HepG2 (cell line): ENCODE measurements around the gene TSC22D3. TPM values are rescaled to one million over a fixed set of nuclear protein-coding genes. Genes with fewer than 3 reads are reported as not detected.

Experiments used
- FOXK2 ChIP-seq: fragments of 450-650 bp; IDR thresholded peaks from 2 replicates; pipeline ENCODE4 v1.6.1; 2016
- GRHL1 ChIP-seq: sonication (generic); formaldehyde crosslinking; conservative IDR thresholded peaks from 2 replicates; pipeline ENCODE4 v1.8.0; 2022; ENCODE audit warnings: missing genetic modification reagents
- KDM5A ChIP-seq: fragments of 200-600 bp; sonication (generic); IDR thresholded peaks from 2 replicates; pipeline ENCODE4 v1.7.0; 2018; ENCODE audit warnings: antibody characterized with exemption, mild to moderate bottlenecking, low read length, borderline replicate concordance
- NCOA1 ChIP-seq: sonication (generic); formaldehyde crosslinking; IDR thresholded peaks from 2 replicates; pipeline ENCODE4 v1.9.0; 2021; ENCODE audit warnings: missing genetic modification reagents
- SRSF4 ChIP-seq: fragments of 200-400 bp; formaldehyde crosslinking; IDR thresholded peaks from one replicate; pipeline ENCODE4 v1.6.1; 2018; ENCODE audit warnings: mild to moderate bottlenecking, low read depth, low read length, moderate library complexity; ENCODE audit not compliant: poor library complexity, severe bottlenecking
- ZEB1 ChIP-seq: IDR thresholded peaks from 2 replicates; pipeline ENCODE4 v1.6.1; 2012; ENCODE audit warnings: mild to moderate bottlenecking, low read depth, inconsistent platforms; ENCODE audit not compliant: insufficient replicate concordance
- ZFX ChIP-seq: sonication (generic); formaldehyde crosslinking; IDR thresholded peaks from 2 replicates; pipeline ENCODE4 v1.4.0; 2020; ENCODE audit warnings: mild to moderate bottlenecking, low read depth, missing genetic modification reagents, moderate library complexity
- ZNF432 ChIP-seq: sonication (generic); formaldehyde crosslinking; IDR thresholded peaks from 2 replicates; pipeline ENCODE4 v1.5.0; 2020; ENCODE audit warnings: missing genetic modification reagents, mild to moderate bottlenecking, borderline replicate concordance
- ZNF83 ChIP-seq: sonication (generic); formaldehyde crosslinking; IDR thresholded peaks from 2 replicates; pipeline ENCODE4 v1.4.0; 2020; ENCODE audit warnings: missing genetic modification reagents, mild to moderate bottlenecking, borderline replicate concordance
- ZNF850 ChIP-seq: sonication (generic); formaldehyde crosslinking; conservative IDR thresholded peaks from 2 replicates; pipeline ENCODE4 v1.9.0; 2021; ENCODE audit warnings: mild to moderate bottlenecking, missing genetic modification reagents
- polyA plus RNA-seq, 8 experiments: library from polyadenylated mRNA; depleted of rRNA in 3 of 8; stranded (reverse) in 7 of 8; unstranded in 1 of 8; fragments of >200 nt; fragmentation: Illumina TruSeq in 4 of 8; extraction: Trizol in 4 of 8; gene quantifications; 2 replicates each; pipeline versions ENCODE4 v1.2.1 to v1.2.3, GENCODE V29; 2011 to 2016; ENCODE audit warnings: low read depth in 4 of 8, missing spikeins in 1 of 8, mixed read lengths in 1 of 8; ENCODE audit not compliant: insufficient read depth in 1 of 8
- total RNA-seq, 5 experiments: library from RNA; depleted of rRNA; stranded (reverse); fragments of >200 nt; fragmentation: Illumina TruSeq; extraction: Trizol; gene quantifications; 2 replicates each; pipeline ENCODE4 v1.2.3, GENCODE V29; 2016; ENCODE audit warnings: low read depth in 1 of 5
- TF ChIP-seq, protein P1 (sequence below): sonication (generic); formaldehyde crosslinking; IDR thresholded peaks from 2 replicates; pipeline ENCODE4 v1.4.0; 2020; ENCODE audit warnings: missing genetic modification reagents, borderline replicate concordance
- TF ChIP-seq, protein P2 (sequence below): IDR thresholded peaks from 2 replicates; pipeline ENCODE4 v1.6.1; 2016; ENCODE audit warnings: missing biosample characterization, missing genetic modification reagents, low read depth
- TF ChIP-seq, protein P3 (sequence below): sonication (generic); formaldehyde crosslinking; IDR thresholded peaks from 2 replicates; pipeline ENCODE4 v1.8.0; 2023; ENCODE audit warnings: mild to moderate bottlenecking, missing genetic modification reagents
- TF ChIP-seq, protein P4 (sequence below): sonication (generic); IDR thresholded peaks from 2 replicates; pipeline ENCODE4 v1.6.1; 2016; ENCODE audit warnings: low read depth, borderline replicate concordance
- TF ChIP-seq, protein P5 (sequence below): sonication (generic); formaldehyde crosslinking; IDR thresholded peaks from 2 replicates; pipeline ENCODE4 v1.5.0; 2020; ENCODE audit warnings: mild to moderate bottlenecking, missing genetic modification reagents

TSC22D3 gene
- total and polyA plus RNA-seq, 2 of the 13 experiments (the other 11 are each of a cell fraction or from before 2014, with no cell fraction given): 0.82 to 1.5 TPM

DNA sequence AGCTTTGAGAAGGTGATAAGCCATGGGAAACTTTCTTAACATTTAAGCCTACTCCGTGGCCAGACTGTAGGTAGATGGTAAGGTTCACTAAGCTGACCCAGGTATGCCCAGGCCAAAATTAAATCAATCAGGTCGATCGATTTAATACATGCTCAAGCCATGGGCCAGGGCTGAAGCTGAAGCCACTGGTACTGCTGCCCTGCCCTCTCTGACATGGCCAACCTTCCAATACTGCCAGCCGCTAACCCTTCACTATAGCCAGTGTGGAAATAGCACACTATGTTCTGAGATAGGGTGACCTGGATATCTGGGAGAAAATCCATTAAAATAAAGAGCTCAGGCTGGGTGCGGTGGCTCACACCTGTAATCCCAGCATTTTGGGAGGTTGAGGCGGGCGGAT lies 31.6 kb downstream of the TSC22D3 start (continued):
- TF ChIP-seq, protein P1, sequence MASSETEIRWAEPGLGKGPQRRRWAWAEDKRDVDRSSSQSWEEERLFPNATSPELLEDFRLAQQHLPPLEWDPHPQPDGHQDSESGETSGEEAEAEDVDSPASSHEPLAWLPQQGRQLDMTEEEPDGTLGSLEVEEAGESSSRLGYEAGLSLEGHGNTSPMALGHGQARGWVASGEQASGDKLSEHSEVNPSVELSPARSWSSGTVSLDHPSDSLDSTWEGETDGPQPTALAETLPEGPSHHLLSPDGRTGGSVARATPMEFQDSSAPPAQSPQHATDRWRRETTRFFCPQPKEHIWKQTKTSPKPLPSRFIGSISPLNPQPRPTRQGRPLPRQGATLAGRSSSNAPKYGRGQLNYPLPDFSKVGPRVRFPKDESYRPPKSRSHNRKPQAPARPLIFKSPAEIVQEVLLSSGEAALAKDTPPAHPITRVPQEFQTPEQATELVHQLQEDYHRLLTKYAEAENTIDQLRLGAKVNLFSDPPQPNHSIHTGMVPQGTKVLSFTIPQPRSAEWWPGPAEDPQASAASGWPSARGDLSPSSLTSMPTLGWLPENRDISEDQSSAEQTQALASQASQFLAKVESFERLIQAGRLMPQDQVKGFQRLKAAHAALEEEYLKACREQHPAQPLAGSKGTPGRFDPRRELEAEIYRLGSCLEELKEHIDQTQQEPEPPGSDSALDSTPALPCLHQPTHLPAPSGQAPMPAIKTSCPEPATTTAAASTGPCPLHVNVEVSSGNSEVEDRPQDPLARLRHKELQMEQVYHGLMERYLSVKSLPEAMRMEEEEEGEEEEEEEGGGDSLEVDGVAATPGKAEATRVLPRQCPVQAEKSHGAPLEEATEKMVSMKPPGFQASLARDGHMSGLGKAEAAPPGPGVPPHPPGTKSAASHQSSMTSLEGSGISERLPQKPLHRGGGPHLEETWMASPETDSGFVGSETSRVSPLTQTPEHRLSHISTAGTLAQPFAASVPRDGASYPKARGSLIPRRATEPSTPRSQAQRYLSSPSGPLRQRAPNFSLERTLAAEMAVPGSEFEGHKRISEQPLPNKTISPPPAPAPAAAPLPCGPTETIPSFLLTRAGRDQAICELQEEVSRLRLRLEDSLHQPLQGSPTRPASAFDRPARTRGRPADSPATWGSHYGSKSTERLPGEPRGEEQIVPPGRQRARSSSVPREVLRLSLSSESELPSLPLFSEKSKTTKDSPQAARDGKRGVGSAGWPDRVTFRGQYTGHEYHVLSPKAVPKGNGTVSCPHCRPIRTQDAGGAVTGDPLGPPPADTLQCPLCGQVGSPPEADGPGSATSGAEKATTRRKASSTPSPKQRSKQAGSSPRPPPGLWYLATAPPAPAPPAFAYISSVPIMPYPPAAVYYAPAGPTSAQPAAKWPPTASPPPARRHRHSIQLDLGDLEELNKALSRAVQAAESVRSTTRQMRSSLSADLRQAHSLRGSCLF (CRISPR knock-in tag): no peak
- TF ChIP-seq NCOA1 (CRISPR knock-in tag) (no peak), ZFX (CRISPR knock-in tag) (no peak), ZNF432 (no peak), FOXK2 (no peak), ZNF850 (CRISPR knock-in tag) (no peak), GRHL1 (CRISPR knock-in tag) (no peak), ZEB1 (no peak), SRSF4 (no peak), ZNF83 (CRISPR knock-in tag) (no peak), KDM5A (no peak)
- TF ChIP-seq, protein P2, sequence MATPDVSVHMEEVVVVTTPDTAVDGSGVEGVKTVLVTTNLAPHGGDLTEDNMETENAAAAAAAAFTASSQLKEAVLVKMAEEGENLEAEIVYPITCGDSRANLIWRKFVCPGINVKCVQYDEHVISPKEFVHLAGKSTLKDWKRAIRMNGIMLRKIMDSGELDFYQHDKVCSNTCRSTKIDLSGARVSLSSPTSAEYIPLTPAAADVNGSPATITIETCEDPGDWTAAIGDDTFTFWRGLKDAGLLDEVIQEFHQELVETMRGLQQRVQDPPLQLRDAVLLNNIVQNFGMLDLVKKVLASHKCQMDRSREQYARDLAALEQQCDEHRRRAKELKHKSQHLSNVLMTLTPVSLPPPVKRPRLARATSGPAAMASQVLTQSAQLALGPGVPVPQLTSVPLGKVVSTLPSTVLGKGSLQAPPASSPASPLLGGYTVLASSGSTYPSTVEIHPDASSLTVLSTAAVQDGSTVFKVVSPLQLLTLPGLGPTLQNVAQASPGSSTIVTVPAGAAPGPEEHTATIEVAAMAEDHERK (CRISPR knock-in tag): no peak
- TF ChIP-seq, protein P3, sequence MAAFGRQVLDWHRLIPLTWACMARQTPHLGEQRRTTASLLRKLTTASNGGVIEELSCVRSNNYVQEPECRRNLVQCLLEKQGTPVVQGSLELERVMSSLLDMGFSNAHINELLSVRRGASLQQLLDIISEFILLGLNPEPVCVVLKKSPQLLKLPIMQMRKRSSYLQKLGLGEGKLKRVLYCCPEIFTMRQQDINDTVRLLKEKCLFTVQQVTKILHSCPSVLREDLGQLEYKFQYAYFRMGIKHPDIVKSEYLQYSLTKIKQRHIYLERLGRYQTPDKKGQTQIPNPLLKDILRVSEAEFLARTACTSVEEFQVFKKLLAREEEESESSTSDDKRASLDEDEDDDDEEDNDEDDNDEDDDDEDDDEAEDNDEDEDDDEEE (CRISPR knock-in tag): no peak
- TF ChIP-seq, protein P4, sequence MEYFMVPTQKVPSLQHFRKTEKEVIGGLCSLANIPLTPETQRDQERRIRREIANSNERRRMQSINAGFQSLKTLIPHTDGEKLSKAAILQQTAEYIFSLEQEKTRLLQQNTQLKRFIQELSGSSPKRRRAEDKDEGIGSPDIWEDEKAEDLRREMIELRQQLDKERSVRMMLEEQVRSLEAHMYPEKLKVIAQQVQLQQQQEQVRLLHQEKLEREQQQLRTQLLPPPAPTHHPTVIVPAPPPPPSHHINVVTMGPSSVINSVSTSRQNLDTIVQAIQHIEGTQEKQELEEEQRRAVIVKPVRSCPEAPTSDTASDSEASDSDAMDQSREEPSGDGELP: no peak
- TF ChIP-seq, protein P5, sequence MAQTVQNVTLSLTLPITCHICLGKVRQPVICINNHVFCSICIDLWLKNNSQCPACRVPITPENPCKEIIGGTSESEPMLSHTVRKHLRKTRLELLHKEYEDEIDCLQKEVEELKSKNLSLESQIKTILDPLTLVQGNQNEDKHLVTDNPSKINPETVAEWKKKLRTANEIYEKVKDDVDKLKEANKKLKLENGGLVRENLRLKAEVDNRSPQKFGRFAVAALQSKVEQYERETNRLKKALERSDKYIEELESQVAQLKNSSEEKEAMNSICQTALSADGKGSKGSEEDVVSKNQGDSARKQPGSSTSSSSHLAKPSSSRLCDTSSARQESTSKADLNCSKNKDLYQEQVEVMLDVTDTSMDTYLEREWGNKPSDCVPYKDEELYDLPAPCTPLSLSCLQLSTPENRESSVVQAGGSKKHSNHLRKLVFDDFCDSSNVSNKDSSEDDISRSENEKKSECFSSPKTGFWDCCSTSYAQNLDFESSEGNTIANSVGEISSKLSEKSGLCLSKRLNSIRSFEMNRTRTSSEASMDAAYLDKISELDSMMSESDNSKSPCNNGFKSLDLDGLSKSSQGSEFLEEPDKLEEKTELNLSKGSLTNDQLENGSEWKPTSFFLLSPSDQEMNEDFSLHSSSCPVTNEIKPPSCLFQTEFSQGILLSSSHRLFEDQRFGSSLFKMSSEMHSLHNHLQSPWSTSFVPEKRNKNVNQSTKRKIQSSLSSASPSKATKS: no peak
